Peyer's patch (tissue), 4 donors: ENCODE results near the gene NLRC3.

Experiments
- POLR2A ChIP-seq, 2 donors: fragments of 450-650 bp; IDR thresholded peaks; one replicate each; pipeline ENCODE4 v1.5.1; 2017; ENCODE audit warnings: antibody characterized with exemption in 2 of 2, mild to moderate bottlenecking in 2 of 2, moderate library complexity in 2 of 2
- TF ChIP-seq, protein P1 (sequence below), 6 experiments: fragments of 450-650 bp in 4 of 6; fragments of 200-600 bp in 2 of 6; sonication (generic) in 1 of 6; IDR thresholded peaks; one replicate each; pipeline ENCODE4 v1.5.1; 2017 to 2019; ENCODE audit warnings: antibody characterized with exemption in 6 of 6, mild to moderate bottlenecking in 3 of 6, moderate library complexity in 1 of 6

DNA sequence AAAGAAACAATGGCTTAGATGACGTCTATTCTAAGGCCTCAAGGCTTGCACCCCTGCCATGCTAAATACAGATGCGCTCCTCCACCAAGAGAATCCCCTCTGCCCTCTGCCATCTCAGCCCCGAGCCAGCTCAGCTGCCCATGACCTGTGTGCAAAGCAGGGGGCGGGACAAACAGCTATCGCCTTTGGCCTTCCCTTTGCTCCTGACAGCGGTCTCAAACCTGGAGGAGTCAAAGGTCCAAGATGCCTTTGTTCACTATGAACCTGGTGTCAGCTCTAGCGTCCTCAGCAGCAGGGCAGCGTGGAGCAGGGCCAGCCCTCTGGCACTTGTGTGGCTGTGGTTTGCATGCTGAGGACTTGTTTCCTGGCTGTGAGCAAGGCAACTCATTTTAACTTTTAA, 21.9 kb upstream of the NLRC3 start:
- TF ChIP-seq, protein P1, sequence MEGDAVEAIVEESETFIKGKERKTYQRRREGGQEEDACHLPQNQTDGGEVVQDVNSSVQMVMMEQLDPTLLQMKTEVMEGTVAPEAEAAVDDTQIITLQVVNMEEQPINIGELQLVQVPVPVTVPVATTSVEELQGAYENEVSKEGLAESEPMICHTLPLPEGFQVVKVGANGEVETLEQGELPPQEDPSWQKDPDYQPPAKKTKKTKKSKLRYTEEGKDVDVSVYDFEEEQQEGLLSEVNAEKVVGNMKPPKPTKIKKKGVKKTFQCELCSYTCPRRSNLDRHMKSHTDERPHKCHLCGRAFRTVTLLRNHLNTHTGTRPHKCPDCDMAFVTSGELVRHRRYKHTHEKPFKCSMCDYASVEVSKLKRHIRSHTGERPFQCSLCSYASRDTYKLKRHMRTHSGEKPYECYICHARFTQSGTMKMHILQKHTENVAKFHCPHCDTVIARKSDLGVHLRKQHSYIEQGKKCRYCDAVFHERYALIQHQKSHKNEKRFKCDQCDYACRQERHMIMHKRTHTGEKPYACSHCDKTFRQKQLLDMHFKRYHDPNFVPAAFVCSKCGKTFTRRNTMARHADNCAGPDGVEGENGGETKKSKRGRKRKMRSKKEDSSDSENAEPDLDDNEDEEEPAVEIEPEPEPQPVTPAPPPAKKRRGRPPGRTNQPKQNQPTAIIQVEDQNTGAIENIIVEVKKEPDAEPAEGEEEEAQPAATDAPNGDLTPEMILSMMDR (IDR thresholded peaks at IDR 0.05): no peak
- no peak for TF ChIP-seq POLR2A (IDR thresholded peaks at IDR 0.05)
